Stimulated activated CD8-positive, alpha-beta memory T cell treated with anti-CD3 and anti-CD28 coated beads, Interleukin-2, amount 100 ng/mL, for 48 hours (primary cell): ENCODE measurements around the gene PLIN4.
"Not testable (repeated sequence)": the region's sequence is repeated elsewhere in the genome, so short reads cannot be mapped to it uniquely, and the experiment has no call there.

Experiments used
- DNase-seq, 2 donors: peaks; one replicate each; pipeline ENCODE4 v3.0.0-alpha.2; 2020; ENCODE audit warnings: low read depth in 2 of 2

Gene PLIN4, protein sequence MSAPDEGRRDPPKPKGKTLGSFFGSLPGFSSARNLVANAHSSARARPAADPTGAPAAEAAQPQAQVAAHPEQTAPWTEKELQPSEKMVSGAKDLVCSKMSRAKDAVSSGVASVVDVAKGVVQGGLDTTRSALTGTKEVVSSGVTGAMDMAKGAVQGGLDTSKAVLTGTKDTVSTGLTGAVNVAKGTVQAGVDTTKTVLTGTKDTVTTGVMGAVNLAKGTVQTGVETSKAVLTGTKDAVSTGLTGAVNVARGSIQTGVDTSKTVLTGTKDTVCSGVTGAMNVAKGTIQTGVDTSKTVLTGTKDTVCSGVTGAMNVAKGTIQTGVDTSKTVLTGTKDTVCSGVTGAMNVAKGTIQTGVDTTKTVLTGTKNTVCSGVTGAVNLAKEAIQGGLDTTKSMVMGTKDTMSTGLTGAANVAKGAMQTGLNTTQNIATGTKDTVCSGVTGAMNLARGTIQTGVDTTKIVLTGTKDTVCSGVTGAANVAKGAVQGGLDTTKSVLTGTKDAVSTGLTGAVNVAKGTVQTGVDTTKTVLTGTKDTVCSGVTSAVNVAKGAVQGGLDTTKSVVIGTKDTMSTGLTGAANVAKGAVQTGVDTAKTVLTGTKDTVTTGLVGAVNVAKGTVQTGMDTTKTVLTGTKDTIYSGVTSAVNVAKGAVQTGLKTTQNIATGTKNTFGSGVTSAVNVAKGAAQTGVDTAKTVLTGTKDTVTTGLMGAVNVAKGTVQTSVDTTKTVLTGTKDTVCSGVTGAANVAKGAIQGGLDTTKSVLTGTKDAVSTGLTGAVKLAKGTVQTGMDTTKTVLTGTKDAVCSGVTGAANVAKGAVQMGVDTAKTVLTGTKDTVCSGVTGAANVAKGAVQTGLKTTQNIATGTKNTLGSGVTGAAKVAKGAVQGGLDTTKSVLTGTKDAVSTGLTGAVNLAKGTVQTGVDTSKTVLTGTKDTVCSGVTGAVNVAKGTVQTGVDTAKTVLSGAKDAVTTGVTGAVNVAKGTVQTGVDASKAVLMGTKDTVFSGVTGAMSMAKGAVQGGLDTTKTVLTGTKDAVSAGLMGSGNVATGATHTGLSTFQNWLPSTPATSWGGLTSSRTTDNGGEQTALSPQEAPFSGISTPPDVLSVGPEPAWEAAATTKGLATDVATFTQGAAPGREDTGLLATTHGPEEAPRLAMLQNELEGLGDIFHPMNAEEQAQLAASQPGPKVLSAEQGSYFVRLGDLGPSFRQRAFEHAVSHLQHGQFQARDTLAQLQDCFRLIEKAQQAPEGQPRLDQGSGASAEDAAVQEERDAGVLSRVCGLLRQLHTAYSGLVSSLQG (N-terminal part only)

DNA sequence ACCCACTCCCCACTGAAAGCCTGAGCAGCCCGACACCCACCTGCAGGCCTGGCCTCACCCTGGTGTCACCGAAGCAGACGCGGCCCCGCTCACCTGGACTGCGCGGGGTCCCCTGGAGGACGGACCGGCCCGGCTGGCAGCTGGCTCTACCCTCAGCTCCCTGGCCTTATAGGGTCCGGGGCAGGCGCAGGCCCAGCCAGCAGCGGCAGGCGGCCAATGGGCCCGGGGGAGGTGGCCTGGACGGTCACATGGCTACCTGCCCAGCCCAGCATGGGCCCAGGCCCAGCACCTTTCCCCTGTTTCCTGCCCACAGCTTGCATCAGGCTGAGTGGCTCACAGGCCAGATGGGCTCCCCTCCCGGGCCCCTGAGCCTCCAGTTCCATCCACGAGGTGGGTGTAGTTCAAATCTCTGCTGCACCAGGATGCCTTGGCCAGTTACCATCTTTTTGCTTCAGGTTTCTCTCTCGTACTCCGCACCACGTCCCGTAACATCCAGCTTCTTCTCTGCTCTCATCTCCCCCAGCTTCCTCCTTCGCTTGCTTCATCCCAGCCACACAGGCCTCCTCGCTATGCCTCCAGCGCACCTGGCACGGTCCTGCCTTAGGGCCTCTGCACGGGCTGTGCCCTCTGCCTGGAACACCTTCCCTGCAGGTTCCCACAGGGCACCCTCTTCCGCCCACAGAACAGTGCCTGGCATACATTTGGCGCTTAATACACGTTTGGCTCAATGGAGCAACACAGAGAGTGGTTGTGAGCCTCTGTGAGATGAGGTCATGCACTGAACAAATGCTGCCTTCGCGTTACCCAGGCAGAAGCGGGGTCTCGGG, at the start of gene PLIN4:
PLIN4 (minus strand) TSS at position 142 of the 827 bp plus-strand sequence. CDS start 214 bp downstream, outside the sequence.
- DNase-seq: no peak

DNA sequence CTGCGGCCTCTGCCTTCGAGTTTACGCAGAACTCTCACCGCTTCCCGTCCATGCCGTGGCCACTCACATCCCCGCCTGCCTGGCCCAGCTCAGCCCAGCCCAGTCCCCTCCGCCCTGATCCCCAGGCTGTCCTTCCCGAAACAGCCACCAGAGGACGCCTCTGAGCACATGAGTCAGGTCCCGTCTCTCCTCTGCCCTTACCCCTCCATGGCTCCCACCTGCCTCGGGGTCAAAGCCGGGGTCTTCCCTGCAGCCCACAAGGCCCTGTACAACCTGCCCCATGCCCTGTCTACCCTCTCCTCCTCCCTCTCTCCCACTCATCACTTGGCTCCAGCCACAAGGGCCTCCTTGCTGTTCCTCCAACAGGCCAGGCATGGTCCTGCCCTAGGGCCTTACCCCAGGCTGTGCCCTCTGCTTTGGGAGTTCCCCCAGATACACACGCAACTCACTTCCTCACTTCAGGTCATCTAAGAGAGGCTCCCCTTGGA, 49.3 kb upstream of the PLIN4 start:
- DNase-seq: peak; percentile 42 to 69

DNA sequence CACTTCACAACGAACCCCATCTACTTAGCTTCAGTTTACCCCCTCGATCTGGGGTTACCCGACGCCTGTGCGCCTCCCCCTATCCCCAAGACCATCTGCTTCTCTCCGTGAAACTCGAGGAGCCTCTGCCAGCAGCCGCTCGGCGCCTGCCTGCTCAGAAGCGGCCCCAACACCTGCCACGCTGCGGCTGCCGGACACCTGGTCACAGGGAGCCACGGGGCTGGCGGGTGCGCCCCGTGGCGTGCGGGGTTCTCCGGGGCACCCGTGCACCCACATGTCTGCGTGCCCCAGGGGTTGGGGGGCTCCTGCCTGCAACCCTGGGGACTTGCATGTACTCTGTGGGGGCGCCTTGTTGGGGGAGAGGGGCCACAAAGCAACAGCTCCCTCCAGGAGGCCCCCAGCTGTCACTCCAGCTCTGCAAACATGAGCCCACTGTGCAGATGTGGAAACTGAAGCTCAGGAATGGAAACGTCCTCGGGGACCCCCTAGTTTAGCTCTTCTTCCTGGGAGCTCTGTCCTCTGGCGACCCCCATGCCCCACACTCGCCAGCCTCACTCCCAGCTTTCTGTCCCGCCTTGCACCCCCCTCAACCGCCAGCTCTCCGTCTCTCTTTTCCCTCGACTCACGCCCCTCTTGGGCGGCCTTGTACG, 48.2 kb upstream of the PLIN4 start:
- DNase-seq: no peak

DNA sequence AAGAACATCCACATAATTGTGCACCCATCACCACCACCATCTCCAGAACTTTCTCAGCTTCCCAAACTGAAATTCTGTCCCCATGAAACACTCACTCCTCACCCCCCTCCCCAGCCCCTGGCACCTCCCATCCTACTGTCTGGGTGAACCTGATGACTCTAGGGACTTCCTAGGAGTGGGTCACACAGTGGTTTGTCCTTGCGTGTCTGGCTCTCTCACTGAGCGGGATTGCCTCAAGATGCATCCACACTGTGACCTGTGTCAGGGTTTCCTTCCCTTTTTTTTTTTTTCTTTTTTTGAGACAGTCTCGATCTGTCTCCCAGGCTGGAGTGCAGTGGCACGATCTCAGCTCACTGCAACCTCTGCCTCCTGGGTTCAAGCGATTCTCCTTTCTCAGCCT, 45.3 kb upstream of the PLIN4 start:
- DNase-seq: not testable (repeated sequence)

DNA sequence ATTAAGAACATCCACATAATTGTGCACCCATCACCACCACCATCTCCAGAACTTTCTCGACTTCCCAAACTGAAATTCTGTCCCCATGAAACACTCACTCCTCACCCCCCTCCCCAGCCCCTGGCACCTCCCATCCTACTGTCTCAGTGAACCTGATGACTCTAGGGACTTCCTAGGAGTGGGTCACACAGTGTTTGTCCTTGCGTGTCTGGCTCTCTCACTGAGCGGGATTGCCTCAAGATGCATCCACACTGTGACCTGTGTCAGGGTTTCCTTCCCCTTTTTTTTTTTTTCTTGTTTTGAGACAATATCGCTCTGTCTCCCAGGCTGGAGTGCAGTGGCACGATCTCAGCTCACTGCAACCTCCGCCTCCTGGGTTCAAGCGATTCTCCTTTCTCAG, 43.8 kb upstream of the PLIN4 start:
- DNase-seq: not testable (repeated sequence)

DNA sequence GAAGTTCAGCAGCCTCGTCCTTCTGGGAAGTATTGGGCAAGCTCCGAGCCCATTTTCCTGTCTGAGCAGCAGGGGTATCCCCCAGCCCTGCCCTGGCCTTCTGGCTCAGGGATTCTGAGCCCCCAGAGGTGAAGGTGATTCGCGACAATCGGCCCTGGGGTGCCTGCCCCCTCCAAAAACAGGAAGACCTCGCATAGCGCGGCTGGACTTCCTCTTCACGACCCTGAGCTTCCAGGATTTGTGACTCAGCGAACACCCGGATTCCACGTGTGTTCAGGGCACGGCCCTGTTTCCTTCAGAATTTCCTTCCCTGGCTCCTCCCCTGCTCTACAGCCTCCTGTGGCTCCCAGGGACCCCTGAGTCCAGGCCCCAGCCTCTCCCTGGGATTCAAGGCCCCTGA, 41.3 kb upstream of the PLIN4 start, which contains the start of gene SEMA6B:
SEMA6B (minus strand) TSS at position 116 of the 400 bp plus-strand sequence. CDS start 1,227 bp downstream, outside the sequence.
- DNase-seq: no peak

DNA sequence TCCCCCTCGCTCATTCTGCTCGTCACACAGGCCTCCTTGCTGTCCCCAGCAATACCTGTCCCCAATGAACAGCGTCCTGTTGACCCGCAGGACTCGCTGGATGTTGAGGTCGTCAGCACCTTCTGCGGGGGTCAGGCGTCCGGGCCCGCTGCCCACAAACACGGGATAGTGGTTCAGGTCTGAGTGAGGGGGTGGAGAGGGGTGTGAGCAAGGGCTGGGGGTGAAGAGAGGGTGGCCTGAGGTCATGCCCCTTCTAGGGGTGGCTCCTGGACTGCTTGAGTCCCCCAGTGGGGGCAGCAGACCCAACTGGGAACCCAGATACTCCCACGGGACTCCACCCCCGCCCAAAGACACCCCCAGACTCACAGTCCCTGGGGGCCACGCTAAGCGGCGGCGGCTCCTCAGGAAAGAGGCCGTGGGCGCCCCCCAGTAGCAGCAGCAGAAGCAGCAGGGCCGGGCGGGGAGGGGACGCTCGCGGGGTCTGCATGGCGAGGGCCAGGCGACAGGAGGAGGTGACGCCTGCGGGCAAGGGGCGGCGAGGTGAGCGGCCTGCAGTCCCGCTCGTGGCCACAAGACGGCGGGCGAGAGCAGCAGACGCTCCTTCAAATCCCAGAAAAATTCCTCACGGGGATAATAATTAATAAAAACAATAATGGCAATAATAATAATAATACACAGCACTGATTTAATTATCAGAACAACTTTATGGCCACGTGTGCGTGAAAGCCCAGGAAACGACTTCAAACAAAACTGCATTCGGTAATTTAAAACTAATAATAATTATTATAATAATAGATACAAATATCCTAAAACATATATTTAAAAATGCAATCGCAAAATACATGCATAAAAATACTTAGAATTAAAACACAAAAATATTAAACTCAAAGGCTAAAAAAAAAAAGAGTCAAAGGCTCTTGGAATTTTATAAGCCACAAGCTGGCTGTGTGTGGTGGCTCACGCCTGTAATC, 40.0 kb upstream of the PLIN4 start:
- DNase-seq: peak in 1 of 2 donors; percentile 25

DNA sequence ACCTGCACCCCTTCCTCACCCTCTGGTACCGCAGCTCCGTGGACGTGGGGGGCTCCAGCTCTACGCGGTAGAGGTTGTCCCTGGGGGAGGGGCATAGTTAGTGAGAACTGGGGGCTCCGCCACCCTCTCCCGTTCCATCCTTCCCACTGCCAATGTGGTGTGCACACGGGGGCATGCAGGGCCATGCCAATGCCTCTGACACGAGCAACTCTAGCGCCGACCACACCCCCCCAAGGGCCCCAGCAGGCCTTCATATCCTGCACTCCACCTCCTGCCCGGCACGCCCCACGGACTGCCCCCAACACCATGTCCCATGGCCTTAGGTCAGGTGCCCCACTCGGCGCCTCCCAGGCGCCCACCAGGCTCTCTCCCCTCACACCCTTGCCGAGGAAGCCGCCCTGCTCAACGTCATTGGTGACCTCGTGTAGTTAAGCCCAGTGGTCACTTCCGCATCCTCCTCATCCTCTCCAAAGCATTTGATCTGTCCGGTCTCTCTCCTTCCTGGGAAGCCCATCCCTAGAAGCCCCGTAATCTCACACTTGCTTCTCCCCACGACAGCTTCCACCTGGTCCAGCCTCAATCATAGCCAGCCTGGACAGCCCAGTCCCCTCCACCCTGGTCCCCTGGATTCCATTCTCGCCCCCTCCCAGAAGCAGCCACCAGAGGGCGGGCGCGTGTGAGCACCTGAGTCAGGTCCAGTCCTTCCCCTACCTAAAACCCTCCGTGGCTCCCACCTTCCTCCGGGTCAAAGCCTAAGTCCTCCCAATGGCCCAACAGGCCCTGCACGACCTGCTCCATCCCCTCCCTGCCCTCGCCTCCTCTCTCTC, 39.1 kb upstream of the PLIN4 start:
- DNase-seq: peak in 1 of 2 donors; percentile 16

DNA sequence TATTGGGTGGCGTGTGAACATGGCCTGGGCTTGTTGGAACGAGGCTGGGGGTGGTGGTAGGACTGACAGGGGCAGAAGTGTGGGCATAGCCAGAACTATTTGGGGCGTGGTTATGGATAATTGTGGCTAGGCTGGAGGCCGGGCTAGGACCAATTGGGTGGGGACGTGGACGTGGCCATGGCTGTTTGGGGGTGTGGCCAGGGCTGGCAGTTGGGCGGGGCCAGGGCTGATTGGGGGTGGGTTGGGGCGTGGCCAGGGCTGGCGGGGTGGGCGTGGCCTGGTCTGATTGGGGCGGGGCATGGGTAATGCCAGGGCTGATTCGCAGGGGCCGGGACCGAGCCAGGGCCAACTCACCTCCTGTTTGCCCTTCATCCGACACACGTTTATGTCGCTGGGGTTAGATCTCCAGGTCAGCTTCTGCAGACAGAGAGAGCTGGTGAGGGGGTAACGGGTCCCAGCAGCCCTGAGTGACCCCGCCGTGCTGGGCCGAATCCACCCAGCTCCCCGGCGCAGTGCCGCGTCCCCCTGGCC, 38.4 kb upstream of the PLIN4 start:
- peak in 1 of 2 donors; percentile 29 for DNase-seq

DNA sequence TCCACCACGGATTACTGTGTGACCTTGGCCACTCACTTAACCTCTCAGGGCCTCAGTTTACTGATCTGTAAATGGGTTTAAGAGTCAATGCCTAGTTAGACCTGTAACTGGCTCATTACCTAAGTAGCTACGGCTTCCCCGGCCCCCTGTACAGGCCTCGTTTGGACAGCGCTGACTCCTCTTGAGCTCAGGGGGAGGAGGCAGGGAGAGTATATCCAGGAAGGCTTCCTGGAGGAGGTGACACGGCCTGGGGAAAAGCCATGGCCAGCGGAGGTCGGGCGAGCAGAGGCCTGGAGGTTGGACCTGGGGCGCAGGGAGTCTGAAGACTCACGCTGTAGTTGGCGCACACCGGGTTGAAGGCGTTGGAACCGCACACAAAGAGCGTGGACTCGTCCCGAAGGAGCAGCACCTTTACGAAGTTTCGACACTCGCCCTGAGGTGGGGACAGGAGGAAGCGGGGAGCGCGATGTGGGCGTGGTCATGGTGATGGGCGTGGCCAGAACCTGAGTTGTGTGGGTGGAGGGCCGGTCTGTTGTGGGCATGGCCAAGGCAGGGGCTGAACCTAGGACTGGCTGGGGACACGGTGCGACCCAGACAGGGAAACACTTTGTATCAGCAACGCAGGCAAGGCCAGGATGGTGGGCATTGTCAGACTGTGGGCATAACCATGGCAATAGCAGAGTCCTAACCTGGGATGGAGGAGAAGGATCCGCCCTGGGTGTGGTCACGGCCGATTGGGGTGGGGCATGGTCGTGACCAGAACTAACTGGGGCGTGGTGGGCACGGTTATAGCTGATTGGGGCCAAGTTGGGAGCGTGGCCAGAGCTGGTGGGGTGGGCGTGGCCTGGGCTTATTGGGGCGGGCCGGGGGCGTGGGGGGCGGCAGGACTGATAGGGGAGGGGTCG, 37.6 kb upstream of the PLIN4 start:
- DNase-seq: no peak

DNA sequence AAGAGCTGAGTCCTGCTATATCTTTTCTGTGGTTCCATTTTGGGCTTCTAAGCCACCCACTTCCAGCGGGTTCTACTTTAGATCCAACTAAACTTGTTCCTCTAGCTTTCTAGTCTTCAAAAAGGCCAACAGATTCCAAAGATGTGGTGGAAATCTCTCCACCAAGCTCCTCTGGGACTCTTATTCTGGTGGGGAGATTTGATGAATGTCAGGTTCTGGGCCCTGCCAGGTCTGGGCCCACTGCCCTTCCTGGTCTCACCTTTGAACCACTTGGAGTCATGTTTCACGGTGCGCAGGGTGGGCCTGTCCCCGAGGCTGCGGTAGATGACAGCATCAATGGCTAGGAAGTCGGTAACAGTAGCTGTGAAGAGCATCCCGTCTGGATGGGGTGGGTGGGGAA, 36.4 kb upstream of the PLIN4 start:
- no peak for DNase-seq

DNA sequence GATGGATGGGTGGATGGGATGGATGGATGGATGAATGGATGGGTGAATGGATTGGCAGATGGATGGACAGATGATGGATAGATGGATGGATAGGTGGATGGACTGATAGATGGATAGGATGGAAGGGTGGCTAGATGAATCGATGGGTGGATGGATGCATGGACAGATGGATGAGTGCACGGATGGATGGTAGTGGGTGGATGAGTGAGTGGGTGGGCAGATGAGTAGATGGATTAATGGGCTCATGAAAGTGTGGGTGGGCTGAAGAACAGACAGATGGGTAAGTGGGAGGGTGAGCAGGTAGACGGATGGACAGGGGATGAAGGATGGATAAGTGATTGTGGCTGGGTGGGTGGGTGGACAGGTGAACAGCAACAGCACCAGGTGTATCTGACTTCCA, 35.5 kb upstream of the PLIN4 start:
- DNase-seq: no peak

DNA sequence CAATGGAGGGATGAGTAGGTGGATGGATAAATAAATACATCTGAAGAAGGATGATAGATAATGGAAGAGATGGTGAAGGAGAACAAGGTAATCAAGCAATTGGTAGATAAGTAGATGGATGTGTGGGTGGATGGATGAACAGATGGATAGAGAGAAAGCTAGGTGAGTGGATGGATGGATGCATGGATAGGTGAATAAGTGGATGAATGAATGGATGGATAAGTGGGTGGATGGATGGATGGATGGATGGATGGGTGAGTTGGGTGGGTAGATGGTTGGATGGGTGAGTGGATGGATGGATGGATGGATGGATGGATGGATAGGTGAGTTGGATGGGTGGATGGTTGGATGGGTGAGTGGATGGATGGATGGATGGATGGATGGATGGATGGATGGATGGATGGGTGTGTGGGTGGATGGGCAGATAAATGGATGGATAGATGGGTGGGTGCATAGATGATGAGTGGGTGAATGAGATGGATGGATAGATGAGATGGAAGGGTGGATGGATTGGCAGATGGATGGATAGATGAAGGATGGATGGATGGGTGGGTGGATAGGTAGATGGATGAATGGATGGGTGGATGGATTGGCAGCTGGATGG, 34.9 kb upstream of the PLIN4 start:
- DNase-seq: no peak

DNA sequence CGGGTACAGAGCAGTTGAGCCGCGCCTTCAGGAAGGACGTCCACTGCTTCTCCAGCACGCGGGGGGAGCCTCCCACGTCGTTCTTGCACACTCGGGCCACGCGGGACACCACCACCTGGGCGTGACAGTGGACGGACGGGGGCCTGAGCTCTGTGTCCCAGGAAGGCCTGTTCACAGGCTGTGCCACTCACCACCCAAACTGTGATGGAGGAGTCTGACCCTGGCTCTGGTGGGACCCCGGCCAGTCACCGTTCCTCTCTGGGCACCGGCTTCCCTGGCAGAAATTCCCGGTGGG, 34.2 kb upstream of the PLIN4 start:
- no peak for DNase-seq

DNA sequence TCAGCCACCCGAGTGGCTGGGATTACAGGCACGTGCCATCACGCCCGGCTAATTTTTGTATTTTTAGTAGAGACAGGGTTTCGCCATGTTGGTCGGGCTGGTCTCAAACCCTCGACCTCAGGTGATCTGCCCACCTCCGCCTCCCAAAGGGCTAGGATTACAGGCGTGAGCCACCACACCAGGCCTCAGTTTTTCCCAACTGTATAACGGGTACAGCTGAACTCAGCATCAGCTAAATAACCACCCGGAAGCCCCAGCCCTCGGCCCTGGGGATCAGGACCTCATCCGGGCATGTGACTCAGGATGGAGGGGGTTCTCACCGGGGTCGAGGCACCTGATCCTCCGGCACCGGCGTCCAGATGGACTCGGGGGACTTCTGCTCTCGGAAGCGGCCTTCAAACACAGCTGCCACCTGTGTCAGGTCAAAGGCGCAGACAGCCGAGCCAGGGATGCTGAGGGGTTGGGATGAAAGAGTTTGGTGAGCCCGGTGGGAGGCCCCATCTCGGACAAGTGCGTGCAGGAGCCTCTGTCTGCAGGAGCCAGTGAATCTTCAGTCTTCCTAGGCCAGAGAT, 32.3 kb upstream of the PLIN4 start:
- DNase-seq: no peak

DNA sequence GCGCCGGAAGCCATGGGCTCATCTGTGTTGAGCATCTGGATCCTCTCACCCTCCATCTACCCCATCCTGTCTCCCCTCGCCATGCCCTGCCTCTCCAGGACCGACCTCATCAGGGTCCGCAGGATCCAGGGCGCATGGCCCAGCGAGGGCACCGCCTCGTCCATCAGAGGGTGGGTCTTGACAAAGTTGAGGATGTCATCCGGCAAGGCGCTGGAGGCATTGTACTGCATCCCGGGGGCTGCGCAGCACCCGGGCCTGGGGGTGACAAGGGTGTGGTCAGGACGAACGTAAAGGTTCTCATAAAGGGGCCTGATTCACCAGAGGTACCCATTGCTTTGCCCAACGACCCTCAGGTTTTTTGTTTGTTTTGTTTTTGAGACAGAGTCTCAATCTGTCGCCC, 31.7 kb upstream of the PLIN4 start:
- DNase-seq: no peak
